ENCODE data around the gene FBXO22.
"Not testable (repeated sequence)": the region's sequence is repeated elsewhere in the genome, so short reads cannot be mapped to it uniquely, and the experiment has no call there.

The FBXO22 gene

DNA sequence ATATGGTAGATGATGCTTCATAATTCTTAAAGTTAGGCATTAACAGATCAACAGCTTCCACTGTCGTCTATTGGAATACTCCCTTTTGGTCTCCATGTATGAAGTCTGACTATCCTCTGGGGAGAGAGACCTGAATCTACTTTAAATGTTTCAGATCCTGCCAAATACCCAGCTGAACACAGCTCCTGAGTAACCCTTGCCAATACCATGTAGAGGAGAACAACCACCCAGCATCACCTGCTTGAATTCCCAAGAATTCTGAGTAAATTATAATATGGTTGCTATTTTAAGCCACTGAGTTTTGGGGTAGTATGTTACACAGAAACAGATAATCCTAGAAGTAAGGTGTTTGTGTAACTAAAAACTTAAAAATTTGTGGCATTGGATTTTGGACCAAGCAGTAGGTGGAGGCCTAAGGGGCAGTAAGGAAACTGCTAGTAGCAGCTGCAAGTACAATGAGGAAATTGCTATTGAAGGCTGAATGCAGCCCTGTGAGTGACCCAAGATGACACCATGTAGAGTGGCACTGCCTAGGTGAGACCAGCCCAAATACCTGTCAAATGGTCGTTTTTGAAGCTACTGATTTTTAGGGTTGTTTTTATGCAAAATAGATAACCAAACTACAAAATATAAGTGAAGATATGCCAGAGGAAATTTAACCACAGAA, 77.6 kb downstream of the FBXO22 start:
- no peak for DNase-seq (ENCODE audit: low spot score)

DNA sequence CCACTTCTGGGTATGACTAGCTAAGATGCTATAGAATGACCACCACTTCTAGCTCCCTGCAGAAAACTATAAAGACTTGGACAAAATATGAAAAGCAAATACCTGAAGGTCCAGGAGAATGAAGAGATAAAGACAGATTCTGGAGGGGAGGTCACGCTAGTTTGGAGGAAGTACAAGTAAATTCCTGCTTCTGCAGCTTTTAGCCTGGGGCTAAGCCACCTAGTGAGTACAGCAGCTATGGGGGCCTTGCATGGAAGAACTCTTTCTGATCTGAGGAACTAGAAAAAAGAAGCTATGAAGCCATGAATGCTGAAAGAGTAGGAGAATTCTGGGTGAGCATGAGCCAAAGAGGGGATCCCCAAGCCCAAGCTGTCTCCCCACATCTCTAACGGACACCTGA, 78.8 kb downstream of the FBXO22 start:
- DNase-seq (ENCODE audit: low spot score) = no peak

DNA sequence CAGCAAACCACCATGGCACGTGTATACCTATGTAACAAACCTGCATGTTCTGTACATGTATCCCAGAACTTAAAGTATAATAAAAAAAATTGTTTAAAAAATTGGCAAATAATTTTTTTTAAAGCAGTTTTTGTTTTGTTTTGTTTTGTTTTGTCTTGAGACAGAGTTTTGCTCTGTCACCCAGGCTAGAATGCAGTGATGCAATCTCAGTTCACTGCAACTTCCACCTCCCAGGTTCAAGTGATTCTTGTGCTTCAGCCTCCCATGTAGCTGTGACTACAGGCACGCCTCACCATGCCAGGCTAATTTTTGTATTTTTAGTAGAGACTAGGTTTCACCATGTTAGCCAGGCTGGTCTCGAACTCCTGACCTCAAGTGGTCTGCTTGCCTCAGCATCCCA, 81.0 kb downstream of the FBXO22 start:
- not testable (repeated sequence) for DNase-seq (ENCODE audit: low spot score)

DNA sequence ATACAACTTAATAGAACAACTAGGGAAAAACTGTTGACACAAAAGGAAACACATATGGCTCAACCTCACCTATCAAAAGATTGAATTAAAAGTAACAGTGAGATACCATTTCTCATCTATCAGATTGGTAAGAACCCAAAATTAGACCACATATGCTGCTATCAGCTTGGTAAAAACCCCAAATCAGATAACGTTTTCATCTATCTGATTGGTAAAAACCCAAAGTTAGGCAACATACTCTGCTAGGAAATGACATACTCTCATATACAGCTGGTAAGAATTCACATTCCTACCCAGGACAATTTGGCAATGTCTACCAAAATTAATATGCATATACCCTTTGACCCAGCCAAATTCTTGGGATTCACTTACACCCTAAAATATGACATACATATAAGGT, 82.3 kb downstream of the FBXO22 start:
- no peak for DNase-seq (ENCODE audit: low spot score)

DNA sequence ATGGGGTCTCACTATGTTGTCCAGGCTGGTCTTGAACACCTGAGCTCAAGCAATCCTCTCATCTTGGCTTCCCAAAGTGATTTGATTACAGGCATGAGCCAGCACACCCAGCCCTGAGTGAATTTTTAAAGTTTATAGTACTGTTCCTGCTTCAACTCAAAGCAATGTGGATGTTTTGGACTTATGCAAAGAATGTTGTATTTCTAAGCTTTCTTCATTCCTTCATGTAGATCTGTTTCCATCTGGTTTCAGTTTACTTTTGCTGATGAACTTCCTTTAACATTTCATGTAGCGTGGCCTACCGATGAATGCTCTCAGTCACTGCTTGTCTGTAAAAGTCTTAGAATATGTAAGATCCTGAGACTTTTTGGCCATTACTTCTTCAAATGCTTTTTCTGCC, 85.4 kb downstream of the FBXO22 start:
- peak; percentile 6 for DNase-seq (ENCODE audit: low spot score)

DNA sequence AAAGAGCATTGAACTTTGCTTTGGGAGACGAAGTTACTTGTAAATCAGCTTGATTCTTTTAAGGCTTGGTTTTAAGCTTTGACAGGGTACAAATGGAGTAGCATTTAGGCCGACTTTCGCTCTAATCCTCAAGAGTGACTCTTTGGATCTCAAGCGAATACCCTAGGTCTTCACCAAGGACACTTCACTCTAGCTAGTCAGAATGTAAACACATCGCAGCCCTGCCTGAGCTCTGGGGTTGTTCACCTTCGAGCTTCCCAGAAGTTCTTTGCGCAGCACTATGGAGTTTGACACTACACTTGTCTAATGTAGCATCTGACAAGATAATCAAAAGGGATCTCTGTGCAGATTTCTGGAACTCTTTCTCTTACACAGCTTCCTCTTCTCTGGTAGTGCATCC, 86.2 kb downstream of the FBXO22 start:
- no peak for DNase-seq (ENCODE audit: low spot score)
